Activated CD4-positive, alpha-beta T cell treated with anti-CD3 and anti-CD28 coated beads, Interleukin-2, amount 50 U/mL, for 1 hour (primary cell): Measurements from ENCODE around the gene MLPH.

Source experiments
- DNase-seq: peaks from one replicate; pipeline ENCODE4 v3.0.0-alpha.2; 2020

The MLPH gene

GRCh38 chr2:237571551-237571950, 84.5 kb downstream of the MLPH start:
- no peak for DNase-seq

- DNase-seq: peak; percentile 89
Observed at GRCh38 chr2:237572021-237572741, 85.1 kb downstream of the MLPH start.

- DNase-seq: no peak
Observed at GRCh38 chr2:237572742-237573101, 85.7 kb downstream of the MLPH start.

GRCh38 chr2:237573721-237574415, 86.8 kb downstream of the MLPH start:
- no peak for DNase-seq

GRCh38 chr2:237574467-237574866, 87.4 kb downstream of the MLPH start:
- no peak for DNase-seq

GRCh38 chr2:237574894-237575868, 88.1 kb downstream of the MLPH start:
- no peak for DNase-seq

GRCh38 chr2:237575869-237576862, 89.1 kb downstream of the MLPH start:
- DNase-seq: no peak

GRCh38 chr2:237576974-237577373, 89.9 kb downstream of the MLPH start:
- DNase-seq: no peak

GRCh38 chr2:237577458-237577857, 90.4 kb downstream of the MLPH start:
- no peak for DNase-seq

GRCh38 chr2:237577956-237578870, 91.2 kb downstream of the MLPH start:
- no peak for DNase-seq

- no peak for DNase-seq
Observed at GRCh38 chr2:237581326-237581725, 94.3 kb downstream of the MLPH start.

GRCh38 chr2:237581751-237582746, 95.0 kb downstream of the MLPH start:
- DNase-seq: peak; percentile 32

- DNase-seq: no peak
Observed at GRCh38 chr2:237583385-237584295, 96.6 kb downstream of the MLPH start.

- DNase-seq: no peak
Observed at GRCh38 chr2:237585590-237586221, 98.7 kb downstream of the MLPH start.

- DNase-seq: no peak
Observed at GRCh38 chr2:237588044-237588696, 101.1 kb downstream of the MLPH start.

GRCh38 chr2:237590272-237591140, 103.5 kb downstream of the MLPH start, which contains the start of gene RAB17:
Gene RAB17, minus strand, starts transcription at chr2:237590734. Its CDS starts 4,580 bp downstream, at chr2:237586154.
- no peak for DNase-seq
